ENCODE results near the gene SLC39A2.
"Not testable (repeated sequence)": the region's sequence is repeated elsewhere in the genome, so short reads cannot be mapped to it uniquely, and the experiment has no call there.

The SLC39A2 gene

GRCh38 chr14:20997564-20997963, 1.5 kb upstream of the SLC39A2 start:
- no peak for DNase-seq

GRCh38 chr14:20998139-20998538, 954 bp upstream of the SLC39A2 start:
- DNase-seq: no peak

GRCh38 chr14:20999591-20999990, 498 bp downstream of the SLC39A2 start:
- DNase-seq: no peak

- no peak for DNase-seq
Measured at GRCh38 chr14:21001218-21001617, 2.1 kb downstream of the SLC39A2 start.

- no peak for DNase-seq
Measured at GRCh38 chr14:21003788-21004346, 4.8 kb downstream of the SLC39A2 start.

GRCh38 chr14:21009721-21010120, 10.6 kb downstream of the SLC39A2 start:
- not testable (repeated sequence) for DNase-seq

GRCh38 chr14:21011136-21011535, 12.0 kb downstream of the SLC39A2 start:
- no peak for DNase-seq

GRCh38 chr14:21014761-21015190, 15.7 kb downstream of the SLC39A2 start:
- peak; percentile 92 for DNase-seq

- DNase-seq: no peak
Measured at GRCh38 chr14:21015312-21015711, 16.2 kb downstream of the SLC39A2 start.

- DNase-seq: no peak
Measured at GRCh38 chr14:21016413-21017190, 17.5 kb downstream of the SLC39A2 start.

- DNase-seq: no peak
Measured at GRCh38 chr14:21017528-21018245, 18.6 kb downstream of the SLC39A2 start.

GRCh38 chr14:21018286-21018685, 19.2 kb downstream of the SLC39A2 start:
- no peak for DNase-seq

- DNase-seq: no peak
Measured at GRCh38 chr14:21018781-21019180, 19.7 kb downstream of the SLC39A2 start.

GRCh38 chr14:21019366-21019765, 20.3 kb downstream of the SLC39A2 start:
- DNase-seq: no peak

GRCh38 chr14:21020977-21021545, 22.0 kb downstream of the SLC39A2 start:
- DNase-seq: no peak

- DNase-seq: no peak
Measured at GRCh38 chr14:21022686-21023085, 23.6 kb downstream of the SLC39A2 start.

GRCh38 chr14:21023174-21023573, 24.1 kb downstream of the SLC39A2 start:
- DNase-seq: no peak

- no peak for DNase-seq
Measured at GRCh38 chr14:21023817-21024584, 24.9 kb downstream of the SLC39A2 start.

- peak; percentile 90 for DNase-seq
Measured at GRCh38 chr14:21024585-21025370, 25.7 kb downstream of the SLC39A2 start, which contains the start of gene NDRG2. TSS of gene NDRG2 (minus strand) at chr14:21025061. CDS start at chr14:21023315, 1,746 bp downstream.

- no peak for DNase-seq
Measured at GRCh38 chr14:21025371-21026273, 26.5 kb downstream of the SLC39A2 start.

Measured in activated effector memory CD4-positive, alpha-beta T cell treated with anti-CD3 and anti-CD28 coated beads, Interleukin-2, amount 50 U/mL, for 16 hours (primary cell).